Hematopoietic multipotent progenitor cell (in vitro differentiated cells): ENCODE data around the gene POLR3K. TPM values are rescaled to one million over a fixed set of nuclear protein-coding genes. Genes with fewer than 3 reads are reported as not detected.
A peak's percentile ranks its signal among the peaks of the same experiment; 100 is the strongest.

Experiments used
- DNase-seq, 3 donors: peaks; one replicate each; pipeline ENCODE4 v3.0.0-alpha.2; 2011 to 2015; ENCODE audit warnings: low read depth in 2 of 3, low spot score in 2 of 3
- total RNA-seq: library from RNA; depleted of rRNA; stranded (reverse); fragments of >200 nt; gene quantifications from one replicate; pipeline ENCODE4 v1.2.3, GENCODE V29; 2012

The POLR3K gene
- total RNA-seq, 1 donor = 9.4 TPM

DNA sequence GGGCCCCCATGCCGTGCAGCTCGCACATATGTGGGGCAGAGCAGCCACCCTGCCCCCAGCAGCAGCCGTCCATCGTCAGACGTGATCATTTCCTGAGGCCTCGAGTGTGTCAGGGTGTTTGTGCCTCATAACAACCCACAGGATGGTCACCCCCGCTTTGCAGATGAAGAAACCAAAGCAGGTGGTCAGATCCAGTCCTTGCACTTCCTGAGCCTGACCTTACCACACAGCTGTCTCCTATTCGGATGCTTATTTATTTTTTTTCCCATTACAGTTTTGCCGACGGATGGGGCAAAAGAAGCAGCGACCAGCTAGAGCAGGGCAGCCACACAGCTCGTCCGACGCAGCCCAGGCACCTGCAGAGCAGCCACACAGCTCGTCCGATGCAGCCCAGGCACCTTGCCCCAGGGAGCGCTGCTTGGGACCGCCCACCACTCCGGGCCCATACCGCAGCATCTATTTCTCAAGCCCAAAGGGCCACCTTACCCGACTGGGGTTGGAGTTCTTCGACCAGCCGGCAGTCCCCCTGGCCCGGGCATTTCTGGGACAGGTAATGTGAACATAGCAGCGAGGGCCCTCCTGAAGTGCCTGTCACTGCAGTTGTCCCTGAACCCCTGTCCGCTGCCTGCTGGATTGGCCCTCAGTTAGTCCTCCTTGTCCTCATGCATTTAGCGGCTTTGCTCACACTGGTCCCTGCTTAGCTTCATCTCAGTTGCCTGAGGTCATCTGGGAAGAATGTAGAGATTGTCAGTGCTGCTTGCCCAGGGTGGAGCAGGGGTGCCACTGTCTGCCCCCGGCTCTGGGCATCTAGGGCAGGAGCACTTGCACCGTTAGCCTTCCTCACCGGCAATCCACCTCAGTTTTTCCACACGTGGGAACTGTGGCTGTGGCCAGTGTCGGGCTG lies 26.0 kb upstream of the POLR3K start:
- DNase-seq = no peak

DNA sequence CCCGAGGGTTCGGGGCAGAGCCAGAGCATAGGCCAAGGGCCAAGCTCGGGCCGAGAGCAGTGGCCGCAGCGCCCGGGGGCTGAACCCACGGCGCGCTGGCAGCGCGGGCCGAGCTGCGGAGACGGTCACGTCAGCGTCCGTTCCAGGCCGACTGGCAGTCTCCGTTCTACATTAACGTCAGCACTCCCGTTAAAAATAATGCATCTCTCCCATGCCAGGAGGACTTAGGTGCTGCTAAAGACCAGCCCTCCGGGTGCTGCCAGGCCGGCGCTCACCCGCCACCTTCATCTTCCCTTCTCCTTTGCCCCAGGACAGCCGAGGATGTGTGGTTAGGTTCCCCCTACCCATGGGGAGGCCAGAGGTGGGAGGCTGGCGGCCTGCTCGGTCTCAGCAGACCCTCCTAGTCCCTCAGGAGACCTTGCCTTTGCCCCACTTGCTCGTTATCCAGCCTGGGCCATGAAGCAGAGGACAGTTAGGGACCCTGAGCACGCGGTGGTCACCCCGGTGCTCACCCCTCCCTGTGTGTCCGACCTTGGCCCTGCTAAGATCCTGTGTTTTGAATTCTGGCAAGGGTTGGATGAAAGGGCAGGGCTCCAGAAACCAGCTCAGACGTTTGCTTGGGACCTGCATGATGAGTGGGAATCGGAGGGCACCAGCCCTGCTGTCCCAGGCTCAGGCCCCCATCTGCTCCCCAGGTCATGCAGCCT lies 25.2 kb upstream of the POLR3K start:
- DNase-seq = no peak

DNA sequence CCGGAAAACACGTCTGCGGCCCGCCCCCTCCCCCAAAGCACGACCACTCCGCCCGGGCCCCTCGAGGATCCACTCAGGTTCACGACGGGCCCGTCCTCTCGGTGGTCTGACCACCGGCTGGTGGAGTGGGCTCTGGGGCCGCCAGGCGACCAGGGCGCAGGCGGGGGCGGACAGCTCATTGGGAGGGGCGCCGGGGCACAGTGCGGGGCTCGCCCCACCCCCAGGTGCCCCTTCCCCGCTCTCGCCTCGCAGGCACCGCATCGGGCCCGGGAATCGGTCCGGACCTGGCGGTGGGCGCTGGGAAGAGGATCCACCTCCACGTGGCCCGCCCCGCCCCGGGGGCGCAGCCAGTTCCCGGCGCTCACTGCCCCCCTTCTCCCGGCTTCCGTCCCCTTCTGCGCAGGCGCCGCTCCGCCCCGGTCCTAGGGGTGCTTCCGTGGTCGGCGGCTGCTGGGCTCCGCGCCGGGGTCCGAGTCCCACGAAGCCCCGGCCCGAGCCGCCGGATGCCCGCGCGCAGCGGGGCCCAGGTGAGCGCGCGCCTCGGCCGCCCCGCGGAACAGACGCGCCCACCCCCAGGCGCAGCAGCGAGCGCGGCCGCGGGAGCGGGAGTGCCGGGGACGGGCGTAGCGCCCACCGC lies 24.5 kb upstream of the POLR3K start, which contains the start of gene MPG:
MPG (plus strand) TSS at position 419 of the 637 bp plus-strand sequence; CDS start at position 504, 85 bp downstream.
- peak in 2 of 3 donors; percentile 46 to 71 for DNase-seq

DNA sequence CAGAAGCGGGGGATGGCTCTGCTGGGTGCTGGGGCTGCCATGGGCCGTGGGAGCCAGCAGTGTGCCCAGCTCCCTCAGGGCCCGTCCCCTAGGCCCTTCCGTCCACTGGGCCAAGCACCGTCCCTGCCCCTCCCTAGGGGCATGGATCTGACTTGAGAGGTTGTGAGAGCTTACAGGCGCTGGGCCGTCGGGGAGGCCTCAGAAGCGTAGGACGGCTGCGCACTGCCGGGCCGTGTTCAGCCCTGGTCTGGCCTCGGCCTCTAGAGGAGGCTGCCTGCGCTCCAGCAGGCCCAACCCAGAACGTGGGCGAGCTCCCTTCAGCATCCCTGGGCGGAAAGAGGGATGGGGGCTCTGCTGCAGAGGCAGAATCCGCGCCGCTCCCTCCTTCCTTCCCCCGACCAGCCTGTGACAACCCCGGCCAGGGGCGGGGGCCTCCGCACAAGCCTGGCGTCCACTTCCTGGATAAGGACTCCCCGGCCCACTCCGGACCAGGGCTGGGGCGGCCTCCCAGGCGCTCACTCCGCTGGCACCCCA lies 23.9 kb upstream of the POLR3K start:
- peak in 1 of 3 donors; percentile 40 for DNase-seq

DNA sequence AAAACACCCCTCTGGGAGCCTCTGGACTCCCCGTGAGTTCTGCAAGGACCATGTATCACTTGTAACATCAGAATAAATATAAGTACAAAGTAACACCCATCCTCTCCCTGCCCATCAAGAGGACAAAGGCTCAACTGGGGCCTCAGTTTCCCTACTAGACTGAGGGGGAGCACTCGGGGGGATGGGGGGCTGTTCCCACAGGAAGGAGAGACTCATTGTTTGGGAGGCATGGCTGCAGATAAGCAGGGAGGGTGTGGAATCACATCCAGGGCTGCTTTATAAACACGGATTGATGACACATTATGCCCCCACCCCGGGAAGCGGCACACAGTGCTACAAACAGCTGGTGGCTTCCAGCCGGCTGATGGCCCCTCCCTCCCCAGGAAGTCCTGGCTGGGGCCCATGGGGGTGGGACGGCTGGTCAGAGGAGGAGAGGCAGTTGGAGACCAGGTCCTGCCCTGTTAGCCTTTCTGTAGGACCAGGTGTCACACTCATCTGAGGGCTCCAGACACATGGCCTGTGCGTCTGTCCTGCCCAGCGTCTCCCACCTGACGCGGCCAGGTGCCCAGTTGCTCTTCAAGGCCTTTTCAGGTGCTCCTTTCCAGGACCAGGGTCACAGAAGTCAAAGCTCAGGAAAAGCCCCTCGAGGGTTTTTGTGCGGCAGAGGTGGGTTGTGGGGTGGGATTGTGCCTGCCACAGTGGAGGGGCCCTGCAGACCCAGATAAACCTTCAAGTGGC lies 23.3 kb upstream of the POLR3K start:
- DNase-seq = no peak

DNA sequence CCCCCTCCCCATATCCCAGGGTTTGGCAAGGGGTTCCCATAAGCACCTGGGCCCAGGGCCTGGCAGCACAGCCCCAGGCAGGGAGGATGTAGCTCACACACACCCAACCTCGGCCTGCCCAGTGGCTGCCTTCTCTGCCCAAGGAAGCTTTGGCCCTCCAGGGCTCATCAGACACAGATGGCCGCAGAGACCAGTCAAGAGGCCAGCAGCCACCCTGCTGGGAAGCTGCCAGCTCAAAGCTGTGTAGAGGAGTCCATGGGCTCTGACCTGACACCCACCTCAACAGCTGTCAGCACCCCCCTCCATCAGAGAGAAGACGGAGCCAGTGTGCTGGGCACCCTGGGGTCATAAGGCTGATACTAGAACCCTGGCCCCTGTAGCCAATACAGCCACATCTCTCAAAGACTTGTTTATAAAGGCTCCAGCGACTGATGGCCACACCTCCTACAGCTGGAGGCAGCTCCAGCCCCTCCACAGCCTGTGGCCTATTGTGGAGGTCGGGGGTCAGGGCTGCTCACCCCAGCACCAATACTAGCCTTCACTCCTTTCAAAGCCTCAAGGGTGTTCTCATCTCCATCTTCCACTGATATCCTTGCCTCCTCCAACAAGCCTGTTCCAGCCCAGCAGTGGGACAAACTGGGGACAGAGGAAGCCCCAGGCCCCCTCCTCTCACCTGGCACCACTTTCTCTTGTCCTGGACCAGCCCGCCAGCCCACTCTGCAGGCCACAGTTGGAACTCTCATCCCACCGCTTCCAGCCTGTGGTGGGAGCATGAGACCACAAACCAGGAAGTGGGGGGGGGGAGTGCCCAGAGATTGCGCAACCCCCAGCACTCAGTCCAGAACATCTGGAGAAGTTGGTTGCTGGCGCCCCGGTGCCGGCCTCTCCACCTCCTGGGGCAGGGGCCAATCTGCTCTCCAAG lies 22.4 kb upstream of the POLR3K start:
- DNase-seq = peak in 2 of 3 donors; percentile 80 to 91

DNA sequence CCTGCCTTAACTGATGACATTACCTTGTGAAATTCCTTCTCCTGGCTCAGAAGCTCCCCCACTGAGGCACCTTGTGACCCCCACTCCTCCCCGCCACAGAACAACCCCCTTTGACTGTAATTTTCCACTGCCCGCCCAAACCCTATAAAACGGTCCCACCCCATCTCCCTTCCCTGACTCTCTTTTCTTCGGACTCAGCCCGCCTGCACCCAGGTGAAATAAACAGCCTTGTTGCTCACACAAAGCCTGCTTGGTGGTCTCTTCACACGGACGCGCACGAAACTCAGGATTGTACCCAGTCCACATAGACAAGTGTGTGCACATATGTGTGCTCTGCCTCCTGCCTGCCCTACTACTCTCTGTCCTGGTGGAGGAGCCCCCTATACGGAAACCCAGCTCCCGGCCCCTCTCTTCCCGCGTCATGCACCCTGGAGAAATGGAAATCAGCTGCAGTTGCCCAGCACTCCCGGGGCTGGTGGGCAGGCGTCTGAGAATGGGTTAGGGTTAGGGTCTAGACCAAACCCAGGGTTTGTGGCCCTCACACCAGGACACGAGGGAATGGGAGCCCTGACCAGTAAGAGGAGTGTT lies 21.4 kb upstream of the POLR3K start:
- DNase-seq = no peak

DNA sequence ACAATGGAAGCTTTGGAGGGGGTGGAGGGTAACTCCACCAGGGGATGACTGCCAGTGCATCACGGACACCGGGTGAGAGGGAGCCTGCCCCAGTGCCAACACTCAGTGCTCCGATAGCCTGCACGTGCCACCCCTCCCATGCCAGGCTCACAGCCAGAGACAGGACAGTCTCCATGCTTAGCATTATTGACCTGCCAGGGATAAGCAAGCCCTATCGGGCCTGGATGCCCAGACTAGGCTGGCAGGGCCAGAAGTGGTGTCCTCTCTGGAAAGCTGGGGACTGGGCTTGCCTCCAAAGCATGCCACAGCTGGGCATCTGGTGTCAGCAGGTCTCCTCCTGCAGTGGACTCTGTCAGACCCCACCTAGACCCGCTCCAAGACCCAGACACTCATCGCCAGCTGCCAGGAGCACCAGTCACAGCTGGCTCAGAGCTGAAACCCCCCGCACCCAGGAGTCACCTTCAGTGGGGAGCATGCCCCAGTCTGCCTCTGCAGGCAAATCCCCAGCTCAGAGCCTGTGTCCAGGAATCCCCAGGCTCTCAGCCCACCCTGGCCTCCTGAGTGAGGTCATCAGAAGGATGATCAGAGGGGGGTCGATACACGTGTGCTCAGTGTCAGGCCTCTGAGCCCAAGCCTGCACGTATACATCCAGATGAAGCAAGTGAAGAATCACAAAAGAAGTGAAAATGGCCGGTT lies 20.8 kb upstream of the POLR3K start:
- no peak for DNase-seq

DNA sequence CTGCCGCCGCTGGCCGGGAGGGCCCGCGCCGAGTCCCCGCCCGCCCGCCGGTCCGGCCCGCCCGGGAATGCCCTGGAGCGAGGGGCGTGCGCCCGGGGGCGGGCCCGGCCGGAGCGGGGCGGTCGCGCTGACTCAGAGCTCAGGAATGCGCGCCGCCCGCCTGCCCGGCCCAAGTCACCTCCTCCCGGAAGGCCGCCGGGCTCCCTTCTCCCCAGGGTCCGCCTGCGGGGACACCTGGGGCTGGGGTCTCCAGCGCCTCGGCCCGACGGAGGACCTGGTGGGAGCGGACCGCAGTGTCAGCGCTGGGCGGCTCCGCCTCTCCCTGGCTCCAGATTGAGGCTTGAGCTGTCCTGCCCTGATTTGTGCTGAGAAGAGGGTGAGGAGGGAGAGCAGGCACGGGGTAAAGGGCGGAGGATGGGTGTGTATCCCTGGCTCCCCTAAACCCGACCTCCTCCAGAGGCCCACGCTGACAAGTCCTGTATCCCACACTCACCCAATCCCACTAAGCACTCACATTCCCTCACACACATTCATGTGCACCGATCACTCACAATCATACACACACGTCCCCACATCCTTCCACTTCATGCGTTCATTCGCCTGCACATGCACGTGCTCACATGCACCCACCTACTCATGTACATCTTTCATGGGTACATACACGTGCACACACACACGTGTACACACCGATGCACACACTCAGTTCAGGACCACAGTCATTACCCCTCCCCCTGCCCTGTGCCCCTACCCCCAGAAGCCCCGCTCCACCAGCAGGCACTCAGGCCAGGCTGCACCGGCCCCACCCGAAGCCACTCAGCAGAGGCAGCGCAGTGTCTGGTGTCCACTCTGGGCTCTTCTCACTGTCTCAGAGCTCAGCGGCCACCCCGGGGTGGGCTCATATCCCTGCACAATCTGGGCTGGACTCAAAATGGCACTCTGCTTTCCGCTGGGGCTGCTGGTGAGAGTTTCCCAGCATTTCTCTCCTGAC lies 19.4 kb upstream of the POLR3K start, which contains the start of gene RHBDF1:
RHBDF1 (minus strand) TSS at position 71 of the 988 bp plus-strand sequence. CDS start 7,616 bp downstream, outside the sequence.
- no peak for DNase-seq

DNA sequence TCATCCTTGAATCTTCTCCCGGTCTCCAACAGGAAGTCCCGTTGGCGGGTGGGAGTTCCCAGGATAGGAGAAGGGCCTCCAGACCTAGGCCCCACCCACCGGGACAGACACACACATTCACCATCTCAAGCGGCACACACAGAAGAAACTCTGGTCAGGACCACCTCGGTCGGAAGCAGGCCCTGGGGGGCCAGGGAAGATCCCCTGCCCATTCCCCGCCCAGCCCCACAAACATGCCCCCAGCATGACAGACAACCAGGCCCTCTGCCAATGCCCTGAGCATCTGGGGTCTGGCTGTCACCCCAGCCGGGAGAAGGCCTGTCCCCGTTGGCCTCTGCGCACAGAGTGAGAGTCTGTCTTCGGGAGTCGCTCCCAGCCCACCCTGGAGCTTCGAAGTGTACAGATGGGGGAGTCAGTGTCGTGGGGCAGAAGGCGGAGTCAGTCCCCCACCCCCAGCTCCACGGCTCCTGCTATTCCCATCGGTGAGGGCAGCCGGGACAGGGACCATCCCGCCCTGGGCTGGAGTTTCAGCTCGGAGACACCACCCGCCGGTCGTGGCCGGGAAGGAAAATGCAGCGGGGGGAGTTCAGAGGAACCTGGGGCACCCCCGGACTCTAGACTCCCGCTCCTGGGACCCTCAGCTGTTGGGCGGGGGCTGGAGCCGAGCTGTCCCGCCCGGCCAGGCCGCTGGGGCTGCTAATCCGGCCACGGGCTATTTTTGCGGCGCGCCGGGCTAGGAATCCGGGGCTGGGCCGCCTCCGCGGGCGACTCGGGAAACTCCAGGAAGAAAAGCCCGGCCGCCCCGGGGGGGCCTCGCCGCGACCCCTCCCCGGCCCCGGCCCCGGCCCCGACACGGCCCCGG lies 18.4 kb upstream of the POLR3K start:
- no peak for DNase-seq

DNA sequence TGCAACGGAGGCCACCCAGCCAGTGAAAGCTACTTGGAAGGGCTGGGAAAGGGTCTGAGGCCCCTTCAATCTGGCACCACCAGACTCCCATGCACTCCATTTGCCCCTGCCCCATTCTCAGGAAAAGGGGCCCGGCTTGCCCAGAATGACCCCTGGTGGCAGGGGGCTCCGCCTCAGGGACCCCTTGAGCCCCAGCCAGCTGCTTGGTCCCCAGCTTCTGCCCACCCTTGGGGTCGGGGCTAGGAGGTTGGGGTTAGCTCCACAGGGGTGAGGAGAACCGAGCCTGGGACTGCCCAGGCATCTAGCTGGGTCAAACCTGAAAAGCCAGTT lies 17.8 kb upstream of the POLR3K start:
- DNase-seq = no peak

DNA sequence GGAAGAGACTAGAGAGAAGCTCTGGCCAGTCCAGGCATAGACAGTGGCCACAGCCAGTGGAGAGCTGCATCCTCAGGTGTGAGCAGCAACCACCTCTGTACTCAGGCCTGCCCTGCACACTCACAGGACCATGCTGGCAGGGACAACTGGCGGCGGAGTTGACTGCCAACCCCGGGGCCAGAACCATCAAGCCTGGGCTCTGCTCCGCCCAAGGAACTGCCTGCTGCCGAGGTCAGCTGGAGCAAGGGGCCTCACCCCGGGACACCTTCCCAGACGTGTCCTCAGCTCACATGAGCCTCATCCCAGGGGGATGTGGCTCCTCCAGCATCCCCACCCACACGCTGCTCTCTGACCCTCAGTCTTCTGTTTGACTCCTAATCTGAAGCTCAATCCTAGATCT lies 15.8 kb upstream of the POLR3K start:
- DNase-seq = no peak

DNA sequence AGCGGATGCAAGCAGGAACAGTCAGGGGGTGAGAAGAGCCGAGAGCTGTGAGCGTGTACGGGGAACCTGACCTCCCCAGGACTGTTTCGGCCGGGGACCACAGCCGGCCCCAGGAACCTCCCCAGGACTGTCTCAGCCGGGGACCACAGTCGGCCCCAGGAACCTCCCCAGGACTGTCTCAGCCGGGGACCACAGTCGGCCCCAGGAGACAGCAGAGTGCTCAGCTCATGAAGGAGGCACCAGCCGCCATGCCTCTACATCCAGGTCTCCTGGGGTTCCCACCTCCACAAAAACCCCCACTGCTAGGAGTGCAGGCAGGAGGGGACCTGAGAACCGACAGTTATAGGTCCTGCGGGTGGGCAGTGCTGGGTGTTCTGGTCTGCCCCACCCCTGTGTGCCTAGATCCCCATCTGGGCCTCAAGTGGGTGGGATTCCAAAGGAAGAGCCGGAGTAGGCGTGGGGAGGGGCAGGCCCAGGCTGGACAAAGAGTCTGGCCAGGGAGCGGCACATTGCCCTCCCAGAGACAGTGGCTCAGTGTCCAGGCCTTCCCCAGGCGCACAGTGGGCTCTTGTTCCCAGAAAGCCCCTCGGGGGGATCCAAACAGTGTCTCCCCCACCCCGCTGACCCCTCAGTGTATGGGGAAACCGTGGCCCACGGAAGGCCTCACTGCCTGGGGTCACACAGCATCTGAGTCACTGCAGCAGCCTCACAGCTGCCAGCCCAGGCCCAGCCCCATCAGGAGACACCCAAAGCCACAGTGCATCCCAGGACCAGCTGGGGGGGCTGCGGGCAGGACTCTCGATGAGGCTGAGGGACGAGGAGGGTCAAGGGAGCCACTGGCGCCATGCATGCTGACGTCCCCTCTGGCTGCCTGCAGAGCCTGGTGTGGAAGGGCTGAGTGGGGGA lies 14.7 kb upstream of the POLR3K start:
- no peak for DNase-seq

DNA sequence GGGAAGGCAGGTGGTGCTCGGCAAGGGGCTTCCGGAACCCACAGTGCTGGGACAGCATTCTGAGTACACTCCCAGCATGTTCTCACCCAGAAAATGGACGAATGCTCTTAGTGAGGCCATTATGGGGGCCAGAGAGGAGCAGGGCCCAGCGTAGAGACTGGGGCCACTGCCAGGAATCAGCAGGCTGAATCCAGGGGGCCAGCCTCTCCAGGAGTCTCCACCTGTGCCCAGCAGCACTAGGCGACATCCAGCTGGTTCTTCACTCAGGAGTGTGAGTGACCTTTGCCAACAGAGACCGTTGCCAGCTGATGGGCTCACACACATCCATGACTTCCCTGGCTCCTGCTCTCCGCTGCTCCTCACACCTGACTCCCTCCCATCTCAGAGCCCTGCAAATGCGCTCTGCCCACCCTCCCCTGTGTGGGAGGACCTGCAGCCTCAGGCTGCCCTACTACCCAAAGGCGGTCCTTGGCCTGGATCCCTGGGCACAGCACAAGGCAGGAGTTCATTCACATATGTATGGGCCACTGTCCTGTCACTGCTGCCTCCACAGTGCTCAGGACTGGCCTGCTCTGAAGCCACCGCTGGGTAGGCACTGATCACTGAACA lies 13.9 kb upstream of the POLR3K start:
- no peak for DNase-seq
